ENCODE data around the gene ADCY5.

The ADCY5 gene

DNA sequence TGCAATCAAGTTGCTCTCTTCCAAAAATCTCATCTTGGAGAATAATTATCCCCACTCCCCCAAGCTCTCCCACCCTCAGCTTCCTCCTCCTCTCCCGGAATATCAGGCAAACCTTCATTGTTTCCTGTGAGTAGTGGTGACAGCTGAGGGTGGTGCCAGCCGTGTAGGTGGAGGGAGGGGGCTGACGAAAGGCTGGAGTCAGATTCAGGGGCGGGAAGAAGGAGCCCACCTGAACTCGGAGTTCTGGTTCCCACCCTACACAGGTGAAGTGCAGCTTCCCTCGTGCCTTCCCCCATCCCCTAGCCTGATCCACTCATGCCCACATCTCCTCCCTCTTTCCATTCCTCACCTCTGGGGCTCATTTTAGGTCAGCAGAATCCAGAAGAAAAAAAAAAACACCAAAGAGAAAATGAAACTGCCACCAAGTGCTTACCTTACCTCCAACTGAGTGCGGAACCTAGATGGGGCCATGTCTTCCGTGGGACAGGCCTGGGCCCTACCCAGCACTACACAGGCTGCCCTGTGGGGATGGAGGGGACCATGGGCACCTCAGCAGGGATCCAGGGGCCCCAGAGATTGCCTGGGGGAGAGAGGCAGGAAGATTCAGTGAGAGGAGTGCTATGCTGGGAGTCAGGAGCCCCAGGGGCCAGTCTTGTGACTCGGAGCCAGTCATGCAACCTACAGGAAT lies 81.3 kb downstream of the ADCY5 start:
- TF ChIP-seq, protein P1, sequence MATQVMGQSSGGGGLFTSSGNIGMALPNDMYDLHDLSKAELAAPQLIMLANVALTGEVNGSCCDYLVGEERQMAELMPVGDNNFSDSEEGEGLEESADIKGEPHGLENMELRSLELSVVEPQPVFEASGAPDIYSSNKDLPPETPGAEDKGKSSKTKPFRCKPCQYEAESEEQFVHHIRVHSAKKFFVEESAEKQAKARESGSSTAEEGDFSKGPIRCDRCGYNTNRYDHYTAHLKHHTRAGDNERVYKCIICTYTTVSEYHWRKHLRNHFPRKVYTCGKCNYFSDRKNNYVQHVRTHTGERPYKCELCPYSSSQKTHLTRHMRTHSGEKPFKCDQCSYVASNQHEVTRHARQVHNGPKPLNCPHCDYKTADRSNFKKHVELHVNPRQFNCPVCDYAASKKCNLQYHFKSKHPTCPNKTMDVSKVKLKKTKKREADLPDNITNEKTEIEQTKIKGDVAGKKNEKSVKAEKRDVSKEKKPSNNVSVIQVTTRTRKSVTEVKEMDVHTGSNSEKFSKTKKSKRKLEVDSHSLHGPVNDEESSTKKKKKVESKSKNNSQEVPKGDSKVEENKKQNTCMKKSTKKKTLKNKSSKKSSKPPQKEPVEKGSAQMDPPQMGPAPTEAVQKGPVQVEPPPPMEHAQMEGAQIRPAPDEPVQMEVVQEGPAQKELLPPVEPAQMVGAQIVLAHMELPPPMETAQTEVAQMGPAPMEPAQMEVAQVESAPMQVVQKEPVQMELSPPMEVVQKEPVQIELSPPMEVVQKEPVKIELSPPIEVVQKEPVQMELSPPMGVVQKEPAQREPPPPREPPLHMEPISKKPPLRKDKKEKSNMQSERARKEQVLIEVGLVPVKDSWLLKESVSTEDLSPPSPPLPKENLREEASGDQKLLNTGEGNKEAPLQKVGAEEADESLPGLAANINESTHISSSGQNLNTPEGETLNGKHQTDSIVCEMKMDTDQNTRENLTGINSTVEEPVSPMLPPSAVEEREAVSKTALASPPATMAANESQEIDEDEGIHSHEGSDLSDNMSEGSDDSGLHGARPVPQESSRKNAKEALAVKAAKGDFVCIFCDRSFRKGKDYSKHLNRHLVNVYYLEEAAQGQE (IDR thresholded peaks at IDR 0.05; ENCODE audit: insufficient read depth in 1 of 2, low read depth in 2 of 2, low read length in 2 of 2): no peak
- TF ChIP-seq POLR2AphosphoS5 (IDR thresholded peaks at IDR 0.05; ENCODE audit: low read depth, low read length): no peak
- no peak for TF ChIP-seq FOXP2 (optimal IDR thresholded peaks at IDR 0.05; ENCODE audit: borderline replicate concordance, extremely low read depth, extremely low read length, insufficient read depth)
- no peak for TF ChIP-seq TAF1 (IDR thresholded peaks at IDR 0.05; ENCODE audit: borderline replicate concordance, insufficient read depth, low read length)
- TF ChIP-seq SIN3A (IDR thresholded peaks at IDR 0.05; ENCODE audit: borderline replicate concordance, insufficient read depth, low read length): no peak

DNA sequence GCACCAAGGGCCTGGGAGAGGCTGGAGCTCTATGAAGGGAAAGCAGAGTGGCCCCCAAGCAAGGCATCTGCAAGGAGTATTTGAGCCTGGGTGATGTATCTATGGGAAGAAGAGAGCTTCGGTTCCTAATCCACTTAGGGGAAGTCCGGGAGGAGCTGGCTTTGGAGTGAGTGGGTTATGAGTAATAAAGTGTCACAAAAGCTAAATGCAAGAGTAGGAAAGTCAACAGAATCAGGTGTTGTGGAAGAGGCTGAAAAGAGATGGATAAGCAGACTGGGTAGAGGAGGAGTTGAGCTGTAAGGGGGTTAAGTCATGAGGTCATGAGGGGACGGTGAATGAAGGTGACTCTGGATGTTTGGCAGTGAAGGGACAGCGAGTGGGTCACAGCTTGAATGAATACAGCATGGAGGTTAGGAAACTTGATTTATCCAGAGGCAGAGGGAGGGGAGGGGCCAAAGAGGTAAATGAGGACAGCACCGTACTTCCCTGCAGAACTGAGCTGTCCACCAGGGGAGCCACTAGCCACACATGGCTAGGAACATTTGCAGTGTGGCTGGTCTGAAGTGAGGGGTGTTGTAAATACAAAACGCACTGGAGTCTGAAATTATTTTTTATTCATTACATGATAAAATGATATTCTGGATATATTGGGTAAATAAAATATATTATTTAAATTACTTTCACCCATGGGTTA lies 83.3 kb downstream of the ADCY5 start:
- no peak for TF ChIP-seq SIN3A (IDR thresholded peaks at IDR 0.05; ENCODE audit: borderline replicate concordance, insufficient read depth, low read length)
- TF ChIP-seq FOXP2 (optimal IDR thresholded peaks at IDR 0.05; ENCODE audit: borderline replicate concordance, extremely low read depth, extremely low read length, insufficient read depth): no peak
- TF ChIP-seq TAF1 (IDR thresholded peaks at IDR 0.05; ENCODE audit: borderline replicate concordance, insufficient read depth, low read length): no peak
- no peak for TF ChIP-seq POLR2AphosphoS5 (IDR thresholded peaks at IDR 0.05; ENCODE audit: low read depth, low read length)
- TF ChIP-seq, protein P1 (IDR thresholded peaks at IDR 0.05; ENCODE audit: insufficient read depth in 1 of 2, low read depth in 2 of 2, low read length in 2 of 2): no peak

DNA sequence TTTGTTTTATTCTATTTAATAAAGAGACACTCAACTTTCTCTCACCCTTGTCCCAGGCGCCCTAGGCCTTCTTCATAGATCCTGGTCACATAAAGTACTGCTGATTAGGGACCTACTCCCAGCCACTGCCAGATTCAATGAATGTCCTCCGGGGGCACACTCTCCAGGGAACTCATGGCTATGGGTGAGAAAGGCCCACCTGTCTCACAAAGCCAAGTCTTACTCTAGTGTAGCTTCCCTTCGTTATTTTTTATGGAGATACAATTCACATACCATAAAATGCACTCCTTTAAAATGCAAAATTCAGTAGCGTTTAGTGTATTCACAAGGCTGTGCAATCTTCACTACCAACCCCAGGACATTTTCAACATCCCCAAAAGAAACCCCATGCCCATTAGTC lies 87.8 kb downstream of the ADCY5 start:
- TF ChIP-seq POLR2AphosphoS5 (IDR thresholded peaks at IDR 0.05; ENCODE audit: low read depth, low read length): no peak
- TF ChIP-seq TAF1 (IDR thresholded peaks at IDR 0.05; ENCODE audit: borderline replicate concordance, insufficient read depth, low read length): no peak
- no peak for TF ChIP-seq SIN3A (IDR thresholded peaks at IDR 0.05; ENCODE audit: borderline replicate concordance, insufficient read depth, low read length)
- TF ChIP-seq FOXP2 (optimal IDR thresholded peaks at IDR 0.05; ENCODE audit: borderline replicate concordance, extremely low read depth, extremely low read length, insufficient read depth): no peak
- TF ChIP-seq, protein P1 (IDR thresholded peaks at IDR 0.05; ENCODE audit: insufficient read depth in 1 of 2, low read depth in 2 of 2, low read length in 2 of 2): no peak

DNA sequence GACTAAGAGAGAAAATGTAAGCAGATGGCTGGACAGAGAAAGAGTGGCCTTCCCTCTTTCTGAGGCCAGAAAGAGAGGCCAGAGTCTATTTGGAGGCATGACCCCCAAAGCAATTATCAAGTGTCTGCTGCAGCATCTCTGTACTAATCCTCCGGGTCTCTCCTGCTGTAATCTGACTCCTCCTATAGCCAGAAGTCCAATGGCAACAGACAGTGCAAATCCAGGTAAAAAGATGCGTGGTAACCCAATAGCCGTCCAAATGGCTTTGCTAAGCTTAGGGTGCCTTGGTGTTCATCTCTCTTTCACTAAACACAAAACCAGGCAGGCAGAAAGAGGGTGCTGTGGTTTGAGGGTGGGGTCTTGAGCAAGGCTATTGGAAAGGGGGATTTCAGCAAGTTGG lies 91.6 kb downstream of the ADCY5 start:
- TF ChIP-seq TAF1 (IDR thresholded peaks at IDR 0.05; ENCODE audit: borderline replicate concordance, insufficient read depth, low read length): no peak
- TF ChIP-seq, protein P1 (IDR thresholded peaks at IDR 0.05; ENCODE audit: insufficient read depth in 1 of 2, low read depth in 2 of 2, low read length in 2 of 2): no peak
- no peak for TF ChIP-seq POLR2AphosphoS5 (IDR thresholded peaks at IDR 0.05; ENCODE audit: low read depth, low read length)
- TF ChIP-seq FOXP2 (optimal IDR thresholded peaks at IDR 0.05; ENCODE audit: borderline replicate concordance, extremely low read depth, extremely low read length, insufficient read depth): no peak
- TF ChIP-seq SIN3A (IDR thresholded peaks at IDR 0.05; ENCODE audit: borderline replicate concordance, insufficient read depth, low read length): no peak

Measured in PFSK-1 (cell line).